Measurements from ENCODE around the gene PAPPA2.

- TF ChIP-seq CTCF (IDR thresholded peaks at IDR 0.05), result no peak
- TF ChIP-seq POLR2AphosphoS5 (IDR thresholded peaks at IDR 0.05), result no peak
- TF ChIP-seq POLR2A (IDR thresholded peaks at IDR 0.05), result no peak
- no peak for TF ChIP-seq EP300 (IDR thresholded peaks at IDR 0.05)
Observed at GRCh38 chr1:176849281-176849680, 386.3 kb downstream of the PAPPA2 start.

All from sigmoid colon (tissue), 4 donors.